Testis (tissue), 3 donors: ENCODE measurements around the gene ZMIZ1. TPM values are rescaled to one million over a fixed set of nuclear protein-coding genes. Genes with fewer than 3 reads are reported as not detected.

Experiments used
- DNase-seq: peaks from one replicate; pipeline ENCODE4 v3.0.0-alpha.2; 2019
- H3K27ac ChIP-seq, 2 donors: fragments of 200-600 bp; sonication (generic); one replicate each; pipeline ENCODE4 v1.5.1; 2019
- H3K27me3 ChIP-seq: fragments of 200-600 bp; sonication (generic); one replicate; pipeline ENCODE4 v1.5.1; 2019
- H3K36me3 ChIP-seq: fragments of 200-600 bp; sonication (generic); one replicate; pipeline ENCODE4 v1.5.1; 2017; ENCODE audit warnings: low read depth; ENCODE audit errors: missing control alignments
- H3K4me1 ChIP-seq: fragments of 200-600 bp; sonication (generic); one replicate; pipeline ENCODE4 v1.5.1; 2019
- H3K4me3 ChIP-seq, 2 donors: fragments of 200-600 bp; sonication (generic); one replicate each; pipeline ENCODE4 v1.5.1; 2017 to 2019
- H3K9me3 ChIP-seq: fragments of 200-600 bp; sonication (generic); one replicate; pipeline ENCODE4 v1.5.1; 2017
- POLR2A ChIP-seq: fragments of 450-650 bp; IDR thresholded peaks from one replicate; pipeline ENCODE4 v1.6.1; 2017; ENCODE audit warnings: antibody characterized with exemption, mild to moderate bottlenecking, moderate library complexity
- WGBS, 2 donors: methylation state at CpG; one replicate each; pipeline ENCODE4 v1.1.5; 2018; 5-methylcytosine and 5-hydroxymethylcytosine counted together
- intact Hi-C: fragments of 100-400 bp; cut with DNase I; formaldehyde crosslinking; loops from one replicate; pipeline ENCODE4 v1.15.1; 2023; ENCODE audit warnings: low total_unique reads
- polyA plus RNA-seq: library from polyadenylated mRNA; stranded (reverse); fragments of 350-450 nt; fragmentation: Illumina TruSeq; extraction: RNeasy Lipid Tissue Mini Kit (QIAGEN cat#74804); gene quantifications from one replicate; pipeline ENCODE4 v1.2.3, GENCODE V29; 2014; ENCODE audit warnings: low read depth, low replicate concordance; ENCODE audit not compliant: insufficient read depth
- total RNA-seq, 2 donors: library from RNA; depleted of rRNA; stranded (reverse); fragments of >200 nt; gene quantifications; one replicate each; pipeline ENCODE4 v1.2.3, GENCODE V29; 2016
- TF ChIP-seq, protein P1 (sequence below), 3 experiments: fragments of 450-650 bp in 2 of 3; fragments of 200-600 bp in 1 of 3; sonication (generic) in 1 of 3; IDR thresholded peaks; one replicate each; pipeline ENCODE4 v1.5.1; 2016 to 2019; ENCODE audit warnings: antibody characterized with exemption in 3 of 3, mild to moderate bottlenecking in 2 of 3, moderate library complexity in 1 of 3

The ZMIZ1 gene
- total and polyA plus RNA-seq, 3 donors from 2014 or later, result 15.2 to 22.0 (median 18.8) TPM

DNA sequence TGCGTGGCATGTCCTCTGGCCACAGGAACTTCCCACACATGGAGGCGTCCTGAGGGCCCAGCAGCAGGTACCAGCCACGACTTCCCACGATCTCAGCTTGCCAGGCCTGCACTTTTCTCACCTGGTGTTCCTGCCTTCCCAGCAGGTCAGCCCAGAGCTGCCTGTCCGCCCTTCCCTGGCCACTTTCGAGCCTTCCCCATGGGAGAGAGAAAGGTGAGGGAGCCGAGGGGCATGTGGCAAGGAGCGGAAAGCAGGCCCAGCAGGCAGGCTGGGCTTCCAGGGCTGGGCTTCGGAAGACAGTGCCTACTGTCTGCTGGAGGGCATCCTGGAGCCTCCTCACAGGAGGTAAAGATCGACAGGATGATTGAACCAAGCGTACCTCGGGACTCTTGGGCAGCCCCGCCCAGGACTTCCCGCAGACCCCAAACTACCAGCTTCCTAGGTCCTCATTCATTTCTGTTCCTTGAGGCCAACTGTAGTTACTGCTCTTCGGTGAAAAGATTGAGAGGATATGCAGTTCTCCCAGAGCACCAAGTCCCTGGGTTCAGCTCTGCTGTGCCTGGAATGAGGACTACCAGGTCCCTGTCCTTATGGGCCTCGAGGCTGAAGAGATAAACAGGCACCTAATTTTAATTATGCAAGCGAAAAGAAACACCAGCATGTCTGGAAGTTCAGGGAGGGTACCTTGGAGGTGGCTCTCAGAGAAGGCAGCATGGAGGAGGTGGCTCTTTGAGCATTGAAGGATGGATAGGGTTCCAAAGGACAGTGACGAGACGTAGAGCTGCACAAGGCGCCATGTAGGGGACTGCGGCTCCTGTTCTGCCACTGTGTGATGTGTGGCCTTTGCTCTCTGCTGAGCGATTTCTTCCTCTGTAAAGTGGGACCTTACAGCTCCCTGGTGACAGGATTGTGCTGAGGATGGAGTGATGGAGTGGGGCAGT, 87.8 kb downstream of the ZMIZ1 start:
- 84 to 90% methylated on average over 15 to 22 of the region's 22 CpGs for WGBS, 2 donors
- Histone ChIP-seq H3K4me1 (peaks cover 48% of the 10 kb centered on the region), H3K36me3 (no peaks in the 10 kb centered on the region), H3K4me3 (no peak overlapping the region), H3K9me3 (no peaks in the 10 kb centered on the region), H3K27me3 (no peaks in the 10 kb centered on the region), H3K27ac (no peak overlapping the region)
- DNase-seq, result no peak
- TF ChIP-seq, protein P1, sequence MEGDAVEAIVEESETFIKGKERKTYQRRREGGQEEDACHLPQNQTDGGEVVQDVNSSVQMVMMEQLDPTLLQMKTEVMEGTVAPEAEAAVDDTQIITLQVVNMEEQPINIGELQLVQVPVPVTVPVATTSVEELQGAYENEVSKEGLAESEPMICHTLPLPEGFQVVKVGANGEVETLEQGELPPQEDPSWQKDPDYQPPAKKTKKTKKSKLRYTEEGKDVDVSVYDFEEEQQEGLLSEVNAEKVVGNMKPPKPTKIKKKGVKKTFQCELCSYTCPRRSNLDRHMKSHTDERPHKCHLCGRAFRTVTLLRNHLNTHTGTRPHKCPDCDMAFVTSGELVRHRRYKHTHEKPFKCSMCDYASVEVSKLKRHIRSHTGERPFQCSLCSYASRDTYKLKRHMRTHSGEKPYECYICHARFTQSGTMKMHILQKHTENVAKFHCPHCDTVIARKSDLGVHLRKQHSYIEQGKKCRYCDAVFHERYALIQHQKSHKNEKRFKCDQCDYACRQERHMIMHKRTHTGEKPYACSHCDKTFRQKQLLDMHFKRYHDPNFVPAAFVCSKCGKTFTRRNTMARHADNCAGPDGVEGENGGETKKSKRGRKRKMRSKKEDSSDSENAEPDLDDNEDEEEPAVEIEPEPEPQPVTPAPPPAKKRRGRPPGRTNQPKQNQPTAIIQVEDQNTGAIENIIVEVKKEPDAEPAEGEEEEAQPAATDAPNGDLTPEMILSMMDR (IDR thresholded peaks at IDR 0.05), result no peak
- TF ChIP-seq POLR2A, result no peak
- intact Hi-C loops, result no loop called here

DNA sequence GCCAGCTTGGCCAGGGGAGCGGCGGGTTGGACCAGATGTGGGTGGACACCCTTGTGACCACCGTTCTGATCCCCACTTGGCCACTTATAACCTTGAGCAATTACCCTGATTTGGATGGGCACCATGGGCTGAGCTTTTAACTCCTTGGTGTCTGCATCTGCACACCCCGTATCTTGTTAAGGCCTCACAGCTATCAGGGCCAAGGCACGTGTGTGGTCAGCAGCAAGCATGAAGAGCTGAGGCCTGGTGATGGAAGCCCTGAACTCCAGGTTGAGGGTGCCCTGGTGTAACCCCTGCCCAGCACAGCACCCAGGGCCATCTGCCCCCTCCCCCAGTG, 89.2 kb downstream of the ZMIZ1 start:
- DNase-seq, result no peak
- WGBS, 2 donors, result 52 to 82% methylated on average over 2 to 5 of the region's 5 CpGs
- Histone ChIP-seq H3K9me3 (no peaks in the 10 kb centered on the region), H3K4me3 (no peak overlapping the region), H3K27ac (no peak overlapping the region), H3K36me3 (no peaks in the 10 kb centered on the region), H3K27me3 (no peaks in the 10 kb centered on the region), H3K4me1 (peaks cover 53% of the 10 kb centered on the region)
- intact Hi-C loops, result no loop called here
- TF ChIP-seq, protein P1 (IDR thresholded peaks at IDR 0.05), result no peak
- no peak for TF ChIP-seq POLR2A

DNA sequence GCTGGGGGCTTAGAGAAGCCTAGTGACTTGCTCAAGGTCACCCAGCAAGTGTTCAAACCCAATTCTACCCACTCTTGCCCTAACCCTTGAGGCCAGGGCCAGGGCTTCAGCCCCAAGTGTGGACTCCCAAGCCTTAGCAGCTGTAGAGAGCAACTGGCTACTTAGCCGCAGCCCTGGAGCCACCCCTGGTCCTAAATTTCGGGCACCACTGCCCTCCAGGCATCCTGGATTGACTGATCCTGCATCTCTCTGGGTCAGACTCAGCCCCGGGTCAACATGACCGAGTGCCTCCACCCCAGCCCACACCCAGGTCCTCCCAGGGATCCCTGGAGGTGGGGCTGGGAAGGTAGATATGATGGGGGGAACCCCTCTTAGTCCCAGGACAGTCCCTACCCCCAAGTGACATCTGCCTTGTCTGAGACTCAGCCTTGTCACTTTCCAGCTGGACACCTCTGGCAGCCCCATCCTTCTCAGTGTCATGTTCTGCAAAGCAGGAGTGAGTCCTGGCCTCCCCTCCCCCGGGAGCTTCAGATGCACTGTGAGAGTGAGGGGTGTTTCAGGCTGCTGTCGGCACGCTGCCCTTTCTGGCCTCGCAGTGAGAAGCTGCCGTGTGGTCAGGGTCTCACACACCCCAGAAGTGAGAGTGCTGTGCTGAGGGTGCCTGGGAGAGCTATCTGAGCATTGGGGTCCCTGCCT, 89.8 kb downstream of the ZMIZ1 start:
- no peaks in the 10 kb centered on the region for H3K36me3 ChIP-seq
- H3K4me3 ChIP-seq, result no peak overlapping the region
- no peak for DNase-seq
- no peaks in the 10 kb centered on the region for H3K27me3 ChIP-seq
- intact Hi-C loops, result no loop called here
- H3K4me1 ChIP-seq, result peaks cover 55% of the 10 kb centered on the region
- WGBS, 2 donors, result 71 to 80% methylated on average over 9 of the region's 9 CpGs
- TF ChIP-seq POLR2A, result no peak
- TF ChIP-seq, protein P1 (IDR thresholded peaks at IDR 0.05), result no peak
- H3K9me3 ChIP-seq, result no peaks in the 10 kb centered on the region
- H3K27ac ChIP-seq, result peak overlapping the region; percentile 24 to 53

DNA sequence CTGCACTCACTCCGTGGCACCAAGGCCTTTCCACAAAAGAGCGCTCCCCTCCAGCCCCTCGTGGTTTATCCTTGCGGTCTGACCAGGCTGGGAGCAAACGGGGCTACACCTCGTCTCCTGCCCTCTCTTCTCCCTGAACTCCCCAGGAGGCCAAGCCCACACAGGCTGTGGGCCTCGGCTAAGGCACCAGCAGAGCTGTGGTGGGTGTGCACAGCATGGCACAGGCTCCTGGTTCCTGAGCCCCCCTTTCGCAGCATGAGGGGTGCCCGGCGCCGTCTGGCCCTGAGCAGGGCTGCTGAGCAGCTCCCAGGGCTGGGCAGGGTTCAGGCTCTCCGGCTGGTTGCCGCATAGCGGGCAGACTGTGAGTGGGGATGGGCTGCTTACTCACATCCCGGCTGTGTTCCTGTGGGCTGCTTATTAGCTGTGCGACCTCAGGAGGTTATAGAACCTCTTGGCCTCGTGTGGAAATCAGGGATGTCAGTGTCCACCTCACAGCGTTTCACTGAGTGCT, 90.4 kb downstream of the ZMIZ1 start:
- Histone ChIP-seq H3K9me3 (no peaks in the 10 kb centered on the region), H3K4me1 (peaks cover 55% of the 10 kb centered on the region), H3K4me3 (no peak overlapping the region), H3K27me3 (no peaks in the 10 kb centered on the region), H3K36me3 (no peaks in the 10 kb centered on the region), H3K27ac (peak overlapping the region; percentile 24 to 53)
- 44 to 53% methylated on average over 18 of the region's 18 CpGs for WGBS, 2 donors
- no peak for TF ChIP-seq POLR2A
- TF ChIP-seq, protein P1 (IDR thresholded peaks at IDR 0.05), result no peak
- intact Hi-C loops, result no loop called here
- DNase-seq, result peak; percentile 47
